Activated gamma-delta T cell treated with anti-CD3 and anti-CD28 coated beads, Interleukin-2, amount 50 U/mL, for 16 hours (primary cell): Measurements from ENCODE around the gene XRCC4.

Experiments
- DNase-seq: peaks from one replicate; pipeline ENCODE4 v3.0.0-alpha.2; 2020; ENCODE audit warnings: low read depth

The XRCC4 gene

DNA sequence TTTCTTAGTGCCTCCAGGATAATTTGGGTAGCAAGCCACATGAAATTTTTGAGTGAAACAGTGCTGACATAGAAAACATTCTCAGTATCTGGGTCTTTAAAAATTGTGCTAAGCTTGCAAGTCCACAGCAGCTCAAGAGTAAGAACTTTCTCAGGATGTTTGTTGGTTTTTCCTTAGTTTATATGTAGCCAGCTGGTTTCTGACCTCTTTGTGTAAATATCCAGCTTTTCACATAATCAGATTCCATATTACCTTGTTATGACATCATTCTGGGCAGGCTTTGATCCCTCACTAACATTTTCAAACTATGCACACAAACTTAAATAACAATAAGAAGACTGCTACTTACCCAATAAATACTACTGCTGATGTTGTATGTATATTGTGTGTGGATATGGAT, 311.3 kb downstream of the XRCC4 start:
- no peak for DNase-seq

DNA sequence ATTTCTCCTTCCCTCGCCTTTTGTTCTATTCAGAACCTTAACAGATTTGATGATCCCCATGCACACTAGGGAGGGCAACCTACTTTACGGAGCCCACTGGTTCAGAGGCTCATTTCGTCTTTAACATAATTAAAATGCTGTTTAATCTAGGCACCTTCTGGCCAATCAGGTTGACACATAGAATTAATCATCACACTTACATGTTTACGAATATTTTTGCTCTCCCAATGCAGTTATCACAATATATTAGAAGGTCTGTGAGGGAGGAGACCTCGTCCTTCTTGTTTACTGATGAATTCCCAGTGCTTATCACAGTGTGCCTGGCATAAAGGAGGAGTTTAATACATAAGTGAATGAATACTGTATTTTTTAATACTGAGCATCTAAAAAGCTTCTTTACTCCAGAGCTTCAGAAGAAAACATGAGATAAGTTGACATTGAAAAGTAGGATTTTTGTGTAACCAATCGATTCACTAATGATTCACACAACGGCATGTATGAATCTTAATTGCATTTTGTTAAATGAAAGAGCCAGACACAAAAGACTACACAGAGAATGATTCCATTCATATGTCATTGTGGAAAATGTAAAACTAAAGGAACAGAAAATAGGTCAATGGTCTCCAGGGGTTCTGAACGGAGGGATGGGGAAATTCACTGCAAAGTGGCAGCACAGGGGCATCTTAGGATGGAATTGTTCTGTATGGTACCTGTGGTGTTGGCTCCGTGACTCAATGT, 315.6 kb downstream of the XRCC4 start:
- no peak for DNase-seq

DNA sequence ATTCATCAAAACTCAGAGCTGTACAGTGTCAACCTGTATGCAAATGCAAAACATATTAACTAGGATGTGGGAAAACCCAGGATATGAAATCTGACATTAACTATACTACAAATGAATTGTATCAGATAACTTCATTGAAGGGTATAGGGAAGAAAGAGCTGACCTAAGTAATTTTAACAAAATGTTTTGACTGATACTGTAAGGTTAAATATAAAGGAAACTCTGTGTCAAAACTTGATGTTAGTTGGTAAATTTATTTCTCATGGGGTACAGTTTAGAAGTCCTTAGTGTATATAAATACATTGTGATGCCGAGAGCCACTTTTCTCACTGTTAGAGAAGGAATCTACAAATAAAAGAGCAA, 316.1 kb downstream of the XRCC4 start:
- no peak for DNase-seq

DNA sequence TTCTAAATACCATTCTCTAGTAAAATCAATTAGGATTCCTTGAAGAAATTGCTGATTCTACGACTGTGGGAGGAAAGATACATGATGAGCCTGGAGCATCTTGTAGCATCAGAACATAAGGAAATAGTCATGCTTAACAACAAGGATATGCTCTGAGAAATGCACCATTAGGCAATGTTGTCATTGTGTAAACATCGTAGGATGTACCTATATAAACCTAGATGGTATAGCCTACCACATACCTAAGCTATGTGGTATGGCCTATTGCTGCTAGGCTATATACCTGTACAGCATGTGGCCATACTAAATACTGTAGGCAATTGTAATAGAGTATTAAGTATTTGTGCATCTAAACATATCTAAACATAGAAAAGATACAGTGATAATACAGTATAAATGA, 316.8 kb downstream of the XRCC4 start:
- DNase-seq: no peak

DNA sequence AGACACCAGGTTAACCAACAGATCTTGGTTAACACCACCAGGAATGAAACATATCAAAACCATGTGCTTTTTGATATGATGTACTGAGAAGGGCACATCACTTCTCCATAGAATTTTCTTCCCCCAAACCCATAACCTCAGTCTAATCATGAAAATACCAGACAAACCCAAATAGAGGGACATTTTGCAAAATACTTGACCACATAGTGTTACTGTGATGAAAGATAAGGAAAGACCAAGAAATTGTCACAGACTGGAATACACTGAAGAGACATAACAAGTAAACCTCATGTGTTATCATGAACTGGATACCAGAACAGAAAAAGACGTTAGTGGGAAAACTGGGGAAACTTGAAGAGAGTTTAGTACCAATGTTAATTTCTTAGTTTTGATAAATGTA, 319.3 kb downstream of the XRCC4 start:
- no peak for DNase-seq

DNA sequence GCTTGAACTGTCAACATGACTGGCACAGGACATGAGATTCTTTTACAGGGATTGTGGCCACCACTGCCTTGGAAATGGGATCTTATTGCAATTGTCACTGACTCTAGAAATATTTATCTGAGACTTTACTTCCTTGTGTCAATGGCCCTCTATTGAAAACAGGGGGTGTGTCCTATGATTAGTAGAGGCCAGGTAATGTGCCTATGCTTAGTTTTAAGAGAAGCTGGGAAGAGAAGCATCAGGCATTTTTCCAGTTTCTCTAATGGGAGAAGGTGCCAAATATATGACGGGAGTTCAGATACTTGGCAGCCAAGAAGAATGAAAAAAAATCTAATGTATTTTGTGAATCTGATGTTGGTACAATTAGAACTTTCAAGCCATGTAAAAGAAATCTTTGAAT, 320.3 kb downstream of the XRCC4 start:
- DNase-seq: no peak

DNA sequence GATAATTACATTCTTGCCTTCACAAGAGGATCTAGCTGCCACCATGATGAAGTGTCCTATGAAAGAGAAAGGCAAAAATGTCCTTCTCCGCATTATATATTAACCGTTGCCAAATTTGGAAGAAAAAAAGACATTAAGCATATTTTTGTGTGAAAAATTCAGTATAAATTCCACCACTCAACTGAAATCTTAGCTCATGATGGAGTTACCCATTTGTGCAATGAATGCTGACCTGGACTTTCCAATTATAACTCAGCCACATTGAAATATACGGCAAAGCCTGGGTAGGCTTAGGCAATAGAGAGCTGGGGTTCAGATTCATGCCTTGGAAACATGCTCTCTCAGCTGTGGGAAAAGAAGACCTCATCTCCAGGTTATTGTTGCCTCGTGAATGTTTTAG, 322.9 kb downstream of the XRCC4 start:
- DNase-seq: no peak

DNA sequence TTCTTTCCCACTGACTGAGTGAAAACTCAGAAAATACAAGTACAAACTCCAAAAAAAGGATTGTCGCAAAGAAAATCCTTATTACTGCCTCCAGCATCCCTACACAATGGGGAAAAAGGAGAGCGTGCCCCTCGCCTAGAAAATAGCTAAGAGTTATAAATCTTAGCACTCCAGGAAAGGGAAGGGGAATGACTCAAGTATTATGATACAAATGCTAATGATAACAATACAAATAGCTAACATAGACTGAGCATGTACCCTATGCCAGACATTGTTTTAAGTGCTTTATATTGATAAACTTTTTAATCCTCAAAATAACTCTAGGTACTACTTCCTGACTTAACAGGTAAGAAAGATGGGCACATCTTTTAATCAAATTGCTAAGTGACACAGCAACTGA, 323.4 kb downstream of the XRCC4 start:
- DNase-seq: no peak

DNA sequence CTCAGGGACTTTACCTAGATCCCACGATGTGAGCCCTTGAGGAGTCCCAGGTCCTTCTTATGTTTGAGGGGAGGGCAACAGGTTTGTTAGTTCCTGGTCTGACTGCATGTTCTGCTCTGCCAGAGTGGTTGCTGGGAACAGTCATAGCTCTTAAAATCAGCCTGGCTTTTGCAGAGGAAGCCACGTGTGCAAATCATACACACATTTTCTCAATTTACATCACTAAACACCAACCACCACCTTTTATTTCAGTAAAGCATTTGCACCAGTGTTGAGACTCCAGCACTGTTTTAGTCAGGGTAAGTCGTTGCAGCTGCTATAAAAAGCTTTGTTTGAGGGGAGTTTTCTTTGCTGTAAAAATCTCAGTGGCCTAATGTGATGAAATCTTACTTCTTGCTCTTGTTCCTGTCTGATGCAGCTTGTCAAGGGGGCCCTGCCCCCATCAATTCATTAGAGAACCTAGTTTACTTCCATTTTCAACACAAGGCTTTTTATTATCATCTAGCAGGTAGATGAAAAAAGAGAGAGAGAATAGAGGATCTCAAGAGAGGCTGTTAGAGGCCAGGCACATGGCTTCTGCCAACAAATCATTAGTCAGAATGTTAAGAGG, 323.9 kb downstream of the XRCC4 start:
- no peak for DNase-seq

DNA sequence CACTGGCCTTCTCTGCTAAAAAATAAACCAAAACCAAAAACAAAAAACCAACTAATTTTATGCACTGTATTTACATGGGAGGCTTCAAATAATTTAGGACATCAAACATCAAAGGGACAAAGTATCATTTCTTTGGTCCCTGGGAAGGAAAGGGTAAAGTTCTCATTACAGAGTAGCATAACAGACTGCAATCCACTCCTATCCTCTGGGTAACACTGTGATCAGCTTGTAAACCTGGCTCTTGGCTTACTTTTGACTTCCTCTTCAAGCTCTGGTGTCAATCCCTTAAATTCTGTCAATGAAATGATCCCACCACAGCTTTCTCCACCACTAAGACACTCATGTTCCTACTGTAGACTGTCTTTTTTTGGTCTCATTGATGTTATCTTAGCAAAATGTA, 324.4 kb downstream of the XRCC4 start:
- DNase-seq: no peak
